ENCODE data around the gene XXYLT1. TPM values are rescaled to one million over a fixed set of nuclear protein-coding genes. Genes with fewer than 3 reads are reported as not detected.
"Not testable (repeated sequence)": the region's sequence is repeated elsewhere in the genome, so short reads cannot be mapped to it uniquely, and the experiment has no call there.

Gene XXYLT1
- total and polyA plus RNA-seq, 9 of the 15 experiments (the other 6 are each of a cell fraction or from before 2014, with no cell fraction given), result 1.9 to 18.9 (median 15.0) TPM

DNA sequence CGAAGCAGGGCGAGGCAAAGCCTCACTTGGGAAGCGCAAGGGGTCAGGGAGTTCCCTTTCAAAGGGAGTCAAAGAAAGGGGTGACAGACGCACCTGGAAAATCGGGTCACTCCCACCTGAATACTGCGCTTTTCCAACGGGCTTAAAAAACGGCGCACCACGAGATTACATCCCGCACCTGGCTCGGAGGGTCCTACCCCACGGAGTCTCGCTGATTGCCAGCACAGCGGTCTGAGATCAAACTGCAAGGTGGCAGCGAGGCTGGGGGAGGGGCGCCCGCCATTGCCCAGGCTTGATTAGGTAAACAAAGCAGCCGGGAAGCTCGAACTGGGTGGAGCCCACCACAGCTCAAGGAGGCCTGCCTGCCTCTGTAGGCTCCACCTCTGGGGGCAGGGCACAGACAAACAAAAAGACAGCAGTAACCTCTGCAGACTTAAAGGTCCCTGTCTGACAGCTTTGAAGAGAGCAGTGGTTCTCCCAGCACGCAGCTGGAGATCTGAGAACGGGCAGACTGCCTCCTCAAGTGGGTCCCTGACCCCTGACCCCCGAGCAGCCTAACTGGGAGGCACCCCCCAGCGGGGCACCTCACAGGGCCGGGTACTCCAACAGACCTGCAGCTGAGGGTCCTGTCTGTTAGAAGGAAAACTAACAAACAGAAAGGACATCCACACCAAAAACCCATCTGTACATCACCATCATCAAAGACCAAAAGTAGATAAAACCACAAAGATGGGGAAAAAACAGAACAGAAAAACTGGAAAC is 182.9 kb downstream of the XXYLT1 start:
- in situ Hi-C loops (cut with MboI); DNase-seq (ENCODE audit: extremely low read depth in 1 of 4, low spot score in 3 of 4); H4K20me1 ChIP-seq (replicated peaks; ENCODE audit: control insufficient read depth, insufficient read depth, low read length); H3K79me2 ChIP-seq (ENCODE audit: control insufficient read depth, insufficient read depth, low read length); H3K9ac ChIP-seq (ENCODE audit: insufficient read depth in 1 of 2, low read depth in 2 of 2, low read length in 2 of 2); H3K36me3 ChIP-seq (ENCODE audit: control insufficient read depth, insufficient read depth, low read length); CTCF ChIA-PET (ENCODE audit: low intra/inter-chr PET ratio); ATAC-seq; H3K9me3 ChIP-seq (replicated peaks; ENCODE audit: control insufficient read depth, insufficient read depth, low read depth, low read length); H3K27ac ChIP-seq (ENCODE audit: extremely low read depth, low read depth, low read length); FAIRE-seq; H3K27me3 ChIP-seq (ENCODE audit: control insufficient read depth in 2 of 2, insufficient read depth in 2 of 2, low read length in 2 of 2); BruUV-seq (replicated peaks); intact Hi-C loops (cut with micrococcal nuclease); H3K9me1 ChIP-seq (ENCODE audit: control insufficient read depth, insufficient read depth, low read length); H3K4me3 ChIP-seq; POLR2A ChIA-PET: not testable (repeated sequence)
- peak overlapping the region; percentile 11; the same call in 1 of the 2 replicates for H3K4me2 ChIP-seq (ENCODE audit: insufficient read depth, low read length)
- H2AFZ ChIP-seq (ENCODE audit: low read depth, low read length), result peak overlapping the region; percentile 55; the same call in 1 of the 2 replicates
- 60% methylated on average over 18 of the region's 25 CpGs for WGBS (ENCODE audit: insufficient coverage, low coverage, missing lambda C conversion rate)
- peak in 1 of 2 experiments; percentile 56; a peak in 1 of 4 replicates for TF ChIP-seq FOXA3 (CRISPR knock-in tag; conservative IDR thresholded peaks at IDR 0.05 in 1 of 2, IDR thresholded peaks at IDR 0.05 in 1 of 2)
- peak in 1 of 2 experiments; percentile 36; a peak in 1 of 4 replicates for TF ChIP-seq FOXK2 (conservative IDR thresholded peaks at IDR 0.05 in 1 of 2, IDR thresholded peaks at IDR 0.05 in 1 of 2; ENCODE audit: low read depth in 2 of 2)
- H3K4me1 ChIP-seq (replicated peaks in 1 of 2; ENCODE audit: control insufficient read depth in 2 of 2, insufficient read depth in 2 of 2, low read length in 2 of 2), result peaks cover 0 to 23% of the 10 kb centered on the region in 2 experiments; a peak in 3 of 5 replicates

DNA sequence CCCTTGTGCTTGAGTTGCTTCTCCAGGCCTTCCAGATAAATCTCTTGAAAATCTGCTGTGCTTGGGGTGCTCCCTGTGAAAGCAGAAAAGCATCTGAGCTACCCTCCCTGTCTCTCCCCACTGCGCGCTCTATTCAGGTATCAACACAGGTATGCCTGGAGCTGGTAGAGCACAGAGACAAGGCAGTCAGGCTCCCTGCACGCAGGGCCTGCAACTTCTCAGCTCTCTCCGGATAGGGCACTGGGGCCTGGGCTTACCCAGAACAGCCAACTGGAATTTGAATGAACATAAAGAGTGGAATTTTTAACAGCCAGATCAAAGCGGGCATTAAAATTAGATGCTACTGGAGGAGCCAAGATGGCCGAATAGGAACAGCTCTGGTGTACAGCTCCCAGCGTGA is 183.6 kb downstream of the XXYLT1 start:
- WGBS (ENCODE audit: insufficient coverage, low coverage, missing lambda C conversion rate), result 81% methylated on average over 7 of the region's 7 CpGs
- Histone ChIP-seq H3K4me2 (ENCODE audit: insufficient read depth, low read length) (peak overlapping the region; percentile 11; the same call in 1 of the 2 replicates), H3K79me2 (ENCODE audit: control insufficient read depth, insufficient read depth, low read length) (no peaks in the 10 kb centered on the region), H3K27ac (ENCODE audit: extremely low read depth, low read depth, low read length) (no peak overlapping the region), H3K4me1 (replicated peaks in 1 of 2; ENCODE audit: control insufficient read depth in 2 of 2, insufficient read depth in 2 of 2, low read length in 2 of 2) (peaks cover 0 to 23% of the 10 kb centered on the region in 2 experiments; a peak in 3 of 5 replicates), H3K9me1 (ENCODE audit: control insufficient read depth, insufficient read depth, low read length) (no peaks in the 10 kb centered on the region), H4K20me1 (replicated peaks; ENCODE audit: control insufficient read depth, insufficient read depth, low read length) (no peaks in the 10 kb centered on the region), H2AFZ (ENCODE audit: low read depth, low read length) (peak overlapping the region; percentile 55; the same call in 1 of the 2 replicates), H3K9ac (ENCODE audit: insufficient read depth in 1 of 2, low read depth in 2 of 2, low read length in 2 of 2) (peak overlapping the region in 1 of 2 experiments; percentile 35; a peak in 1 of 4 replicates), H3K4me3 (no peak overlapping the region), H3K9me3 (replicated peaks; ENCODE audit: control insufficient read depth, insufficient read depth, low read depth, low read length) (no peaks in the 10 kb centered on the region), H3K27me3 (ENCODE audit: control insufficient read depth in 2 of 2, insufficient read depth in 2 of 2, low read length in 2 of 2) (no peaks in the 10 kb centered on the region), H3K36me3 (ENCODE audit: control insufficient read depth, insufficient read depth, low read length) (no peaks in the 10 kb centered on the region)
- ChIA-PET CTCF (ENCODE audit: low intra/inter-chr PET ratio) (no interaction called here), POLR2A (interaction anchor here (1.0 kb wide), 1 partner anchor 29 kb away, joined by 3 read pairs; no protein-coding TSS in a partner anchor)
- FAIRE-seq, result no peak
- DNase-seq (ENCODE audit: extremely low read depth in 1 of 4, low spot score in 3 of 4), result no peak
- in situ Hi-C loops (cut with MboI), result no loop called here
- peak; percentile 56 for ATAC-seq
- BruUV-seq (replicated peaks), result no TSS peak
- intact Hi-C loops (cut with micrococcal nuclease), result no loop called here
- TF ChIP-seq POLR3G (IDR thresholded peaks at IDR 0.05; ENCODE audit: extremely low read depth, insufficient read length, insufficient replicate concordance), result no peak
- TF ChIP-seq GTF2A2 (tag; IDR thresholded peaks at IDR 0.05), result no peak
- TF ChIP-seq EHMT2 (IDR thresholded peaks at IDR 0.05), result no peak
- no peak for TF ChIP-seq DIDO1 (tag; IDR thresholded peaks at IDR 0.05; ENCODE audit: low read depth)
- no peak for TF ChIP-seq GTF2E2 (tag; IDR thresholded peaks at IDR 0.05)
- TF ChIP-seq ZNF212 (CRISPR knock-in tag; IDR thresholded peaks at IDR 0.05), result no peak
- no peak for TF ChIP-seq HDAC6 (IDR thresholded peaks at IDR 0.05; ENCODE audit: low read depth, low read length)
- no peak for TF ChIP-seq ZBED1 (IDR thresholded peaks at IDR 0.05)
- TF ChIP-seq, protein P1, sequence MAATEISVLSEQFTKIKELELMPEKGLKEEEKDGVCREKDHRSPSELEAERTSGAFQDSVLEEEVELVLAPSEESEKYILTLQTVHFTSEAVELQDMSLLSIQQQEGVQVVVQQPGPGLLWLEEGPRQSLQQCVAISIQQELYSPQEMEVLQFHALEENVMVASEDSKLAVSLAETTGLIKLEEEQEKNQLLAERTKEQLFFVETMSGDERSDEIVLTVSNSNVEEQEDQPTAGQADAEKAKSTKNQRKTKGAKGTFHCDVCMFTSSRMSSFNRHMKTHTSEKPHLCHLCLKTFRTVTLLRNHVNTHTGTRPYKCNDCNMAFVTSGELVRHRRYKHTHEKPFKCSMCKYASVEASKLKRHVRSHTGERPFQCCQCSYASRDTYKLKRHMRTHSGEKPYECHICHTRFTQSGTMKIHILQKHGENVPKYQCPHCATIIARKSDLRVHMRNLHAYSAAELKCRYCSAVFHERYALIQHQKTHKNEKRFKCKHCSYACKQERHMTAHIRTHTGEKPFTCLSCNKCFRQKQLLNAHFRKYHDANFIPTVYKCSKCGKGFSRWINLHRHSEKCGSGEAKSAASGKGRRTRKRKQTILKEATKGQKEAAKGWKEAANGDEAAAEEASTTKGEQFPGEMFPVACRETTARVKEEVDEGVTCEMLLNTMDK (IDR thresholded peaks at IDR 0.05; ENCODE audit: borderline replicate concordance, insufficient read depth, low read depth, low read length, poor library complexity, severe bottlenecking), result no peak
- TF ChIP-seq TCF7L2 (IDR thresholded peaks at IDR 0.05; ENCODE audit: low read depth, low read length), result no peak
- TF ChIP-seq PHTF2 (CRISPR knock-in tag; IDR thresholded peaks at IDR 0.05), result no peak
- TF ChIP-seq FOXA3 (CRISPR knock-in tag; conservative IDR thresholded peaks at IDR 0.05 in 1 of 2, IDR thresholded peaks at IDR 0.05 in 1 of 2), result no peak
- TF ChIP-seq FOXK2 (conservative IDR thresholded peaks at IDR 0.05 in 1 of 2, IDR thresholded peaks at IDR 0.05 in 1 of 2; ENCODE audit: low read depth in 2 of 2), result no peak

Data from K562 (cell line).